Neural cell (in vitro differentiated cells): ENCODE results near the gene THADA. TPM values are rescaled to one million over a fixed set of nuclear protein-coding genes. Genes with fewer than 3 reads are reported as not detected.

Experiments
- H2AFZ ChIP-seq: fragments of 200-600, 300-800 bp; sonication (generic), shearing (Covaris generic); 2 replicates; pipeline ENCODE4 v1.6.0; 2014; ENCODE audit warnings: low read depth, mild to moderate bottlenecking, antibody characterized with exemption, low read length, moderate library complexity
- H3F3A ChIP-seq: fragments of 200-600 bp; shearing (Covaris generic); 2 replicates; pipeline ENCODE4 v1.6.1; 2016; ENCODE audit warnings: mild to moderate bottlenecking, moderate library complexity, mixed read lengths, antibody characterized with exemption, low read length; ENCODE audit not compliant: insufficient read depth, poor library complexity, severe bottlenecking
- H3K27ac ChIP-seq: fragments of 200-600, 300-800 bp; sonication (generic), shearing (Covaris generic); 2 replicates; pipeline ENCODE4 v1.5.1; 2014; ENCODE audit warnings: mild to moderate bottlenecking, low read length, moderate library complexity
- H3K27me3 ChIP-seq: fragments of 300-800, 200-600 bp; sonication (generic), shearing (Covaris generic); 2 replicates; pipeline ENCODE4 v1.6.0; 2014; ENCODE audit warnings: mild to moderate bottlenecking, low read depth, low read length, moderate library complexity; ENCODE audit not compliant: insufficient read depth
- H3K36me3 ChIP-seq: fragments of 300-800, 200-600 bp; sonication (generic), shearing (Covaris generic); 2 replicates; pipeline ENCODE4 v1.5.1; 2014; ENCODE audit warnings: mild to moderate bottlenecking, antibody characterized with exemption, low read length, moderate library complexity; ENCODE audit not compliant: insufficient read depth
- H3K4me2 ChIP-seq: fragments of 300-800, 200-600 bp; sonication (generic), shearing (Covaris generic); 2 replicates; pipeline ENCODE4 v1.6.0; 2014; ENCODE audit warnings: mild to moderate bottlenecking, low read length
- H3K4me3 ChIP-seq: fragments of 300-800, 200-600 bp; sonication (generic), shearing (Covaris generic); 2 replicates; pipeline ENCODE4 v1.5.1; 2014; ENCODE audit warnings: mild to moderate bottlenecking, low read length, moderate library complexity
- H3K79me2 ChIP-seq: fragments of 200-600 bp; shearing (Covaris generic); replicated peaks from 2 replicates; pipeline ENCODE4 v1.6.0; 2014; ENCODE audit warnings: mild to moderate bottlenecking, low read length, moderate library complexity; ENCODE audit not compliant: insufficient read depth
- H3K9ac ChIP-seq: fragments of 300-800, 200-600 bp; sonication (generic), shearing (Covaris generic); 2 replicates; pipeline ENCODE4 v1.6.1; 2016; ENCODE audit warnings: mild to moderate bottlenecking, low read length, mixed read lengths
- H3K9me2 ChIP-seq: fragments of 200-600 bp; shearing (Covaris generic); 2 replicates; pipeline ENCODE4 v1.6.1; 2016; ENCODE audit warnings: mild to moderate bottlenecking, low read length, mixed read lengths; ENCODE audit not compliant: insufficient read depth
- H3K9me3 ChIP-seq: fragments of 200-600, 300-800 bp; sonication (generic), shearing (Covaris generic); 2 replicates; pipeline ENCODE4 v1.6.1; 2016; ENCODE audit warnings: mild to moderate bottlenecking, mixed run types, low read length, moderate library complexity, mixed read lengths
- H4K20me1 ChIP-seq: fragments of 200-600 bp; shearing (Covaris generic); 2 replicates; pipeline ENCODE4 v1.6.1; 2016; ENCODE audit warnings: mild to moderate bottlenecking, mixed run types; ENCODE audit not compliant: insufficient read depth
- CTCF ChIP-seq: fragments of 450-650 bp; IDR thresholded peaks from 2 replicates; pipeline ENCODE4 v1.5.1; 2014; ENCODE audit warnings: antibody characterized with exemption, mild to moderate bottlenecking, moderate library complexity; ENCODE audit not compliant: poor library complexity, severe bottlenecking
- EP300 ChIP-seq: fragments of 450-650 bp; conservative IDR thresholded peaks from 2 replicates; pipeline ENCODE4 v1.6.1; 2014; ENCODE audit warnings: antibody characterized with exemption, mild to moderate bottlenecking, moderate library complexity; ENCODE audit not compliant: poor library complexity, severe bottlenecking
- EZH2 ChIP-seq: fragments of 200-600, 300-800 bp; shearing (Covaris generic), sonication (generic); IDR thresholded peaks from 2 replicates; pipeline ENCODE4 v1.6.1; 2014; ENCODE audit warnings: antibody characterized with exemption, low read length, borderline replicate concordance, mild to moderate bottlenecking; ENCODE audit not compliant: insufficient read depth, poor library complexity, severe bottlenecking
- MXI1 ChIP-seq: fragments of 450-650 bp; conservative IDR thresholded peaks from 2 replicates; pipeline ENCODE4 v1.6.1; 2014; ENCODE audit warnings: antibody characterized with exemption, mild to moderate bottlenecking; ENCODE audit not compliant: poor library complexity, severe bottlenecking
- POLR2AphosphoS5 ChIP-seq: IDR thresholded peaks from 2 replicates; pipeline ENCODE4 v1.6.1; 2012
- RAD21 ChIP-seq: fragments of 450-650 bp; conservative IDR thresholded peaks from 2 replicates; pipeline ENCODE4 v1.6.1; 2014; ENCODE audit warnings: antibody characterized with exemption, mild to moderate bottlenecking, moderate library complexity
- REST ChIP-seq: IDR thresholded peaks from 2 replicates; pipeline ENCODE4 v1.6.1; 2012; ENCODE audit warnings: borderline replicate concordance
- SMC3 ChIP-seq: fragments of 450-650 bp; conservative IDR thresholded peaks from 2 replicates; pipeline ENCODE4 v1.6.1; 2014; ENCODE audit warnings: antibody characterized with exemption, mild to moderate bottlenecking, moderate library complexity; ENCODE audit not compliant: poor library complexity
- TAF1 ChIP-seq: IDR thresholded peaks from 2 replicates; pipeline ENCODE4 v1.6.1; 2012; ENCODE audit warnings: low read depth
- polyA plus RNA-seq: library from polyadenylated mRNA; depleted of rRNA; stranded (reverse); fragments of >200 nt; gene quantifications from 2 replicates; pipeline ENCODE4 v1.2.3, GENCODE V29; 2014

THADA gene
- polyA plus RNA-seq, 1 donor from 2014 or later = 8.5 TPM

GRCh38 chr2:43324259-43325106 lies 271.4 kb downstream of the THADA start:
- Histone ChIP-seq H3K36me3 (no peaks in the 10 kb centered on the region), H3K4me2 (no peak overlapping the region), H3K9ac (no peak overlapping the region), H3F3A (no peaks in the 10 kb centered on the region), H3K9me3 (no peaks in the 10 kb centered on the region), H3K79me2 (no peaks in the 10 kb centered on the region), H3K27me3 (no peaks in the 10 kb centered on the region), H4K20me1 (no peaks in the 10 kb centered on the region), H3K9me2 (no peaks in the 10 kb centered on the region), H3K4me3 (no peak overlapping the region), H2AFZ (no peak overlapping the region), H3K27ac (no peak overlapping the region)
- TF ChIP-seq REST (no peak), CTCF (no peak), MXI1 (no peak), TAF1 (no peak), RAD21 (no peak), POLR2AphosphoS5 (no peak), EP300 (no peak), EZH2 (no peak), SMC3 (no peak)

GRCh38 chr2:43323857-43324256 lies 272.0 kb downstream of the THADA start:
- Histone ChIP-seq H3F3A (no peaks in the 10 kb centered on the region), H3K9me2 (no peaks in the 10 kb centered on the region), H2AFZ (no peak overlapping the region), H3K36me3 (no peaks in the 10 kb centered on the region), H3K4me3 (no peak overlapping the region), H3K27ac (no peak overlapping the region), H3K9me3 (no peaks in the 10 kb centered on the region), H3K27me3 (no peaks in the 10 kb centered on the region), H3K4me2 (no peak overlapping the region), H3K79me2 (no peaks in the 10 kb centered on the region), H3K9ac (no peak overlapping the region), H4K20me1 (no peaks in the 10 kb centered on the region)
- TF ChIP-seq MXI1 (no peak), RAD21 (no peak), POLR2AphosphoS5 (no peak), TAF1 (no peak), EP300 (no peak), SMC3 (no peak), EZH2 (no peak), CTCF (no peak), REST (no peak)
